ENCODE data around the gene UTS2.
A peak's percentile ranks its signal among the peaks of the same experiment; 100 is the strongest.

UTS2 gene

DNA sequence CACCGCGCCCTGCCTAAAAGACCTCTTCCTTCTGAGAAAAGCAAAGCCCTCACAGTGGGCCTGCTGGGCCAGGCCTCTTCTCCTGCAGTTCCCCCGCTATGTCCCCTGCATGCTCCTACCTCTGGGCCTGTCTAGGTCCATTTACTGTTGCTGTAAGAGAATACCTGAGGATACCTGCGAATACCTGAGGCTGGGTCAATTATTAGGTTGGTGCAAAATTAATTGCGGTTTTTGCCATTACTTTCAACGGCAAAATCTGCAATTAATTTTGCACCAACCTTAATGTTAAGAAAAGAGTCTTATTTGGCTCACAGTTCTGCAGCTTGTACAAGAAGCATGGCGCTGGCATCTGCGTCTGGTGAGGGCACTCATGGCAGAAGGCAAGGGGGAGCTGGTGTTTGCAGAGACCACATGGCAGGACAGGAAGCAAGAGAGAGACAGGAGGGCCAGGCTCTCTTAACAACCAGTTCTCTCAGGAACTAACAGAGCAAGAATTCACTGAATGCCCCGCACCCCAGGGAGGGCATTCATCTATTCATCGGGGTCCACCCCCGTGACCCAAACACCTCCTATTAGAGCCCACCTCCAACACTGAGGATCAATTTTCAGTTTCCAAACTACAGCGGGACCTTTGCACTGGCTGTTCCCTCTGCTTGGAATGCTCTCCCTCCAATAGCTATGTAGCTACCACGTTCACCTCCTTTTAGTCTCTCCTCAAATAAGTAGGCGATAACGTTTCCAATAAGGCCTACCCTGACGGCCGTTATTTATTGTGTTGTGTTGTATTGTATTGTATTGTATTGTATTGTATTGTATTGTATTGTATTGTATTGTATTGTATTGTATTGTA is 9.6 kb upstream of the UTS2 start:
- DNase-seq = no peak

DNA sequence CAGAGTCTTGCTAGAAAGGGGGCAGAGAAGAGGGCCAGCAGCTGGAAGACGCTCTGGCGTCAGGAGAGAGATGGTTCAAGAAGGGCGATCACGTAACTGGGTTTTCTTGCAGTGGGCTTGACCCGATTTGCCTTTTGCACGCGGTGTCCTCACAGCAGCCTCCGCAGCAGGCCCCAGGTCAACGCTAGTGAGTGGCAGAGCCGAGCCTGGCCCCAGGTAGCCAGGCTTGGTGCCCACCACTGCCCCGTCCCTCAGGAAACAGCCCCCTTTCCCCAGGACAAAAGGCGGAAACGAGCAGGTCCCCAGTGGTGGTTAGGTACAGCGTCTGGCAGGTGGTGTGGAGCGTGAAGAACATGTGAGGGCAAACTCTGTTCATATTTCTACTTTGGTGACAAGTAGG is 8.6 kb upstream of the UTS2 start:
- DNase-seq = no peak

GRCh38 chr1:7860130-7860529 is 7.3 kb upstream of the UTS2 start:
- DNase-seq = no peak

- DNase-seq = no peak
These were observed 6.5 kb upstream of the UTS2 start for GRCh38 chr1:7859406-7859805.

GRCh38 chr1:7857985-7858384 is 5.1 kb upstream of the UTS2 start:
- DNase-seq = no peak

GRCh38 chr1:7857000-7857399 is 4.1 kb upstream of the UTS2 start:
- no peak for DNase-seq

- no peak for DNase-seq
These were observed 3.5 kb upstream of the UTS2 start for GRCh38 chr1:7856345-7856744.

DNA sequence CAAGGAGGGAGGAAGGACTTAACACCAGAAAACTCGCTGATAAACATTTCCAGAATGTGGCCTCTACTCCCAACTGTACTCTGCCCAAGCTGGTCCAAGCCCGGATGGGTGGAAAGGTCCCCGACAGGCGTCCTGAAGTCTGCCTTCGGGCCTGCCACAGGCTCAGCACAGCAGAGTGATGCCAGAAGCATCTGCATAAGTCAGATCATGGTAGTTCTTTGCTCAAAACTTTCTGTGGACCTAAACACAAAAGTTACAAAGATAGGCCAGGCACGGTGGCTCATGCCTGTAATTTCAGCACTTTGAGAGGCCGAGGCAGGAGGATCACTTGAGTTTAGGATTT is 790 bp upstream of the UTS2 start:
- no peak for DNase-seq

- no peak for DNase-seq
These were observed 2.1 kb downstream of the UTS2 start for GRCh38 chr1:7850786-7851185.

DNA sequence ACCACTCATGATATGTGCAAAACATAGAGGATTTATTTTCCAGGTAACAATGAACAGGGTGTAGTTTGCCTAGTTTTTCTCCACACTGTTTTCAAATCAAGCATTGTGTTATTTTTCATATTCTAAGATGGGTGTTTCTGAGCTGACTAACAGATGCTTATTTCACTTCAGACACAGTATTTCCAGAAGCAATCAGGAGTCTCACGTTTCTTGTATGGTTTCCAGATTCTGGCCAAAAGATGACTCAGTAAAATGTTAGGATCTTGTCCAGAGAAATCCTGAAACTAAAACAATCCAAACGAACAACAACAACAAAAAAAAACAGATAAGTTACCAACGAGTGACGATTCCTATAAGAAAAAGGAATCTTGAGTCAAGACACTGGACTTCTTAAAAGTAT is 5.3 kb downstream of the UTS2 start:
- no peak for DNase-seq

DNA sequence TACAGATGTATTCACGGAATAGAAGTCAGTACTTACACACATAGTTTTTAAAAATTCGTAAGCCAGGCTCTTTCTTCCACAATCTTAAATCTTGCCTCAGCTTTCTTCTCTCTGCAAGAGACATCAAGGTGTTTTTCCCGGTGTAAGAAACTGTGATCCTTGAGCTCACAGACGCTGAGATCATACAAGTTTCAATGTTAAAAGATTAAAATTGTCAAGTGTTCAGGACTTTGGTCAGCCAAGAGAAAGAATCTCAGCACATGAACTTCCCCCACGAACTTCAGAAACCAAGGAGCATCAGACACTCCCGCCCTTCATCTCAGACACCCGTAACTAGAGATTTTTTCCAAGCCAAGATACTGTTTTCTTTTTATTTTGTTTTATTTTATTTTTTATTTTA is 6.2 kb downstream of the UTS2 start:
- no peak for DNase-seq

- DNase-seq = no peak
These were observed 7.1 kb downstream of the UTS2 start for GRCh38 chr1:7845761-7846160.

DNA sequence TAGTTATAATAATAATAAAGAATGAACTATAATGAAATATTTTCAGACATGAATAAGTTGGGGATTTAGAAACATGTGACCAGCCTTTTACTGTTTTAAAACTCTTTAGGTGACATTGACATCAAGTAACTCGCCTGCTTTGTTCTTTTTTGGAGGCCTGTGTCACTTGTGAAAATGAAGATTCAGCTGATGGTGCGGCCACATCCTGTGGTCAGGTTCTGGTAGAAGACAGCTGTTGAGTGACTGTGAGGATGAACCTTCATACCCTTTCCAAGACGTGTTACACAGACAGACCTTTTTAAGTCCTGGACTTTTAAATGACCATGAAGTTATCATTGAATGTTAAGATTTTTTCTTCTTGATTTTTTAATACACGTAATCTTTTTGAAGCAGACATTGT is 10.3 kb downstream of the UTS2 start:
- DNase-seq = no peak

DNA sequence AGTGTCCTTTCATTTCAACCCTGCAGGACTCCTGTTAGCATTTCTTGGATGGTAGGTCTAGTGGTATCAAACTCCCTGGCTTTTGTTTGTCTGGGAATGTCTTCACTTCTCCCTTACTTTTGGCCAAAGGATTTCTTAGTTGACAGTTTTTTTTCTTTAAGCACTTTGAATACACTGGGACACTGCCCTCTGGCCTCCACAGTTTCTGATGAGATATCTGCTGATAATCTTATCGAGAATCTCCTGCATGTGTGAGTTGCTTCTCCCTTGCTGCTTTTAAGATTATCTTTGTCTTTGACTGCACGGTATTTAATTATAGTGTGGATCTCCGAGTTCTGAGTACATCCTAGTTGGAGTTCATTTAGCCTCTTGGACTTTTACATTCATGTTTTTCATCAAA is 13.3 kb downstream of the UTS2 start:
- no peak for DNase-seq

DNA sequence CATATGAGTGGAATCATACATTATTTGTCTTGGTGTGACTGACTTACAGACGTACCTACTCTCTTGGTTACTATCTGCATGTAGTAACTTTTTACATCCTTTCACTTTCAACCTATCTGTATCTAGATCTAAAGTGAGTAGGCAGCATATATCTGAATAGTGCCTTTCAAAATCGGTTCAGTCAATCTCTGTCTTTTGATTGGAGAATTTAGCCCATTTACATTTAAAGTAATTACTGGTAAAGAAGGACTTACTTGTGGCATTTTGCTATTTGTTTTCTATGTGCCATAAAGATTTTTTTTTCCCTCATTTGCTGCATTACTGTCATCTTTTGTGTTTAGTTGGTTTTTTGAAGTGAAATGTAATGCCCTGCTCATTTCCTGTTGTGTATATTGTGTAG is 14.2 kb downstream of the UTS2 start:
- no peak for DNase-seq

DNA sequence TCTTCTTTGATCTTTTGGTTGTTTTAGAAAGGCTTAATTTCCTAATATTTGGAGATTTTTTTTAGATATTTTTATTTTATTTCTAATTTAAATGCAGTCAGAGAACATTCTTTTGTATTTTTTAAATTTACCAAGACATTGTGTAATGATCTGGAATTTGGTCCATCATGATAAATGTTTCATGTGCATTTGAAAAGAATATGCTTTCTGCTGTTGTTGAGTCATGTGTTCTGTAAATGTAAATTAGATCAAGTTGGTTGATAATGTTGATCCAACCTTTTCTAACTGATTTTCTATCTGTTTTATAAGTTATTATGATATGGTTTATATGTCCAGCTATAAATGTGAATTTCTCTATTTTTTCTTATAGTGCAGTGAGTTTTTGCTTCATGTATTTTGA is 19.8 kb downstream of the UTS2 start:
- DNase-seq = no peak

DNA sequence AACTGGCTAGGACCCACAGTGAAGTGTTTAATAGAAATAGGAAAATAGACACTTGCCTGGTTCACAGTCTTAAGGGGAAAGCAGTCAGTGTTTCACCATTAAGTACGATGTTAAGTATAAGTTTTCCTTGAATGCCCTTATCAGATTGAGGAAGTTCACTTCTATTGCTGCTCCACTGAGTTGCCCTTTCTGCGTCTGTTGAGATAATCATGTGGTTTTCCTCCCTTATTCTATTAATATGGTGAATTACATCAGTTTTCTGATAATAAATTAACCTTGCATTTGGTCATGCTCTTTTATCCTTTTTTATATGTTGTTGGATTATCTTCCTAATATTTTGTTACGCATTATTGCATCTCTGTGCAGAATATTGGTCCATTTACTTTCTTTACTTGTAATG is 21.4 kb downstream of the UTS2 start:
- DNase-seq = no peak

DNA sequence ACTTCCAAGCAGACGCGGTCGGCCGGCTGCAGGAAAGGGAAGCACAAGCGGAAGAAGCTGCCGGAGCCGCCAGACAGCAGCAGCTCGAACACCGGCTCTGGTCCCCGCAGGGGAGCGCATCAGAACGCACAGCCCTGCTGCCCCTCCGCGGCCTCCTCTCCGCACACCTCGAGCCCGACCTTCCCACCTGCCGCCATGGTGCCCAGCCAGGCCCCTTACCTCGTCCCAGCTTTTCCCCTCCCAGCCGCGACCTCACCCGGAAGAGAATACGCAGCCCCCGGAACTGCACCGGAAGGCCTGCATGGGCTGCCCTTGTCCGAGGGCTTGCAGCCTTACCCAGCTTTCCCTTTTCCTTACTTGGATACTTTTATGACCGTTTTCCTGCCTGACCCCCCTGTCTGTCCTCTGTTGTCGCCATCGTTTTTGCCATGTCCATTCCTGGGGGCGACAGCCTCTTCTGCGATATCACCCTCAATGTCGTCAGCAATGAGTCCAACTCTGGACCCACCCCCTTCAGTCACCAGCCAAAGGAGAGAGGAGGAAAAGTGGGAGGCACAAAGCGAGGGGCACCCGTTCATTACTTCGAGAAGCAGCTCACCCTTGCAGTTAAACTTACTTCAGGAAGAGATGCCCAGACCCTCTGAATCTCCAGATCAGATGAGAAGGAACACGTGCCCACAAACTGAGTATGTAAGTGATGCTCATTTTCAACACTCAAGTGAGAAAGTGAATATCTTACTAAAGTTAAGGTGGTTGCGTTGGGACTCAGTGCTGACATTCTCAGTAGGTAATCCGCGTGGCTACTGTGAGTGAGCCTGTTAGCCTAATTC is 25.5 kb downstream of the UTS2 start:
- peak; percentile 3 for DNase-seq

DNA sequence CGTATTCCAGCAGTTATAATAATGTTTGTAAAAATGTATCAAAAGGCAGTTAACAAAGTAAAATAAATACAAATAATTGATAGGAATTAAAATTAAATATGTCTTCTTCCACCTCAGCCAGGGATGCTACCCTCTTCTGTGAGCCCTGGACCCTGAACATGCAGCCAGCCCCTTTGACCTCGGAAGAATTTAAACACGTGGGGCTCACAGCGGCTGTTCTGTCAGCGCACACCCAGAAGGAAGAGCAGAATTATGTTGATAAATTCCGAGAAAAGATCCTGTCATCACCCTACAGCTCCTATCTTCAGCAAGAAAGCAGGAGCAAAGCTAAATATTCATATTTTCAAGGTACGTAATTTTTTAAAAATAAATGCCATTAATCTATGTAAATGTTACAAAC is 26.5 kb downstream of the UTS2 start:
- no peak for DNase-seq

- DNase-seq = no peak
These were observed 28.2 kb downstream of the UTS2 start for GRCh38 chr1:7824701-7825100.

GRCh38 chr1:7821282-7821681 is 31.6 kb downstream of the UTS2 start:
- DNase-seq = no peak

GRCh38 chr1:7813677-7814373 is 39.0 kb downstream of the UTS2 start:
- no peak for DNase-seq

DNA sequence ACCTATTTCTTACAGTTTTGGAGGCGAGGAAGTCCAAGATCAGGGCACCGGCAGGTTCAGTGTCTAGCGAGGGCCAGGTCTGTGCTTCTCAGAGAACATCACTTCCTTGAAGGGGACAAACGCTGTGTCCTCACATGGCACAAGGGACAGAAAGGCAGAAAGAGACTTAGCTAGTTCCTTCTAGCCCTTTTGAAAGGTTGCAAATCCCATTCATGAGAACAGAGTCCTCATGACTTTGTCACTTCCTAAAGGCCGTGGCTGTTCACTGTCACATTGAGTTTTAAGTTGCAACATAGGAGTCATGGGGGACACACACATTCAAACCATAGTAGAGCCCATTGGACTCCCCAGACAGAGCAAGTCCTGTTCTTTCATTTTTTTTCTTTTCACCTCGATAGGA is 41.4 kb downstream of the UTS2 start:
- no peak for DNase-seq

- DNase-seq = no peak
These were observed 42.5 kb downstream of the UTS2 start for GRCh38 chr1:7810395-7810794.
